CD1c-positive myeloid dendritic cell (primary cell): Measurements from ENCODE around the gene GNG7.
"Not testable (repeated sequence)": the region's sequence is repeated elsewhere in the genome, so short reads cannot be mapped to it uniquely, and the experiment has no call there.

Experiments
- DNase-seq: peaks from one replicate; pipeline ENCODE4 v3.0.0-alpha.2; 2016; ENCODE audit errors: extremely low spot score

The GNG7 gene

DNA sequence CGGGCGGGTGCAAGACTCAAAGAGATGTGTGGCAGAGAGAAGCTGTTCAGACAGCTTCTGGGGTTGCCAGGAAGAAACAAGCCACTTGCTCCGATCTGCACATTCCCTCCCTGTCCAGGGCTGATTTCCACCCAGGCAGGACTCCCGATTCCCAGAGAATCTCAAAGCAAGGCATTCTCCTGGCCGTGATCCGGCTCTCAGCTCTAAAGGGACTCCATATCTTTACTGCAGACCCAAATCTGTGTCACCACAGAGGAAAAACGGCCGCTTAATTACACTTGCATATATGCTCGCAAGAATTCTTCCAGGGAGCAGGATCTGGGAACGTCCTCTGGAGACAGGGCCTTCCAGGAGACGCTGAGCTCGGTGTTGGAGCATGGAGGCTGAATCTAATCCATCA is 25.7 kb downstream of the GNG7 start:
- no peak for DNase-seq

DNA sequence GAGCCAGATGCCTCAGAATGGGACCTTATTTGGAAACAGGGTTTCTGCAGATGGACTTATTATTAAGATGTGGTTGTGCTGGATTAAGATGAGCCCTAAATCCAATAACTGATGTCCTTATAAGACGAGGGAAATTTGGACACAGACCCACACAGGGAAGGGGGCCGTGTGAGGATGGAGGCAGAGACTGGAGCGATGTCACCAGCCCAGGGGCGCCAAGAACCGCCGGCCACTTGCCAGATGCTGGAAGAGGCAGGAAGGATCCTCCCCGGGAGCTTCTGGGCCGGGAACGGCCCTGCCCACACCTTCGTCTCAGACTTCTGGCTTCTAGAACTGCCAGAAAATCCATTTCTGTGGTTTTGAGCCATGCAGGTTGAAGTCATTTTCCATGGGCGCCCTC is 26.6 kb downstream of the GNG7 start:
- no peak for DNase-seq

DNA sequence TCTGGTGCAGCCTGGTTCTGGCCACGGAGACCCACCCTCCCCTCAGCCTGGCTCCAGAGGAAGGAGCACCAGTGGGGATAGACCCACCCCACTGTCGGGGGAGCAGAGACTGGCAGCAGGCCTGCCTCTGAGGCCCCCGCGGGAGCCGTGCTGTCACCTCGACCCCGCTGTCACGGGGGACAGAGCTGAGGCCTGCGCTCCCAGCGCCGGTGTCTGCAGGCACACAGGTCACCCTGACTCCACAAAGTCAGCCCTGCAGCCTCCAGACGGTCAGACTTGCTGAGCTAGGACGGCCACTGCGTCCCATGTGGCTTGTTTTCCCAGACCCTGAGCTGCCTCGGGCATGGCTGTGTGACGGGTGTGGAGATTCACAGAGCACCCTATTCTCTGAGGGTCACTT is 32.3 kb downstream of the GNG7 start:
- no peak for DNase-seq

DNA sequence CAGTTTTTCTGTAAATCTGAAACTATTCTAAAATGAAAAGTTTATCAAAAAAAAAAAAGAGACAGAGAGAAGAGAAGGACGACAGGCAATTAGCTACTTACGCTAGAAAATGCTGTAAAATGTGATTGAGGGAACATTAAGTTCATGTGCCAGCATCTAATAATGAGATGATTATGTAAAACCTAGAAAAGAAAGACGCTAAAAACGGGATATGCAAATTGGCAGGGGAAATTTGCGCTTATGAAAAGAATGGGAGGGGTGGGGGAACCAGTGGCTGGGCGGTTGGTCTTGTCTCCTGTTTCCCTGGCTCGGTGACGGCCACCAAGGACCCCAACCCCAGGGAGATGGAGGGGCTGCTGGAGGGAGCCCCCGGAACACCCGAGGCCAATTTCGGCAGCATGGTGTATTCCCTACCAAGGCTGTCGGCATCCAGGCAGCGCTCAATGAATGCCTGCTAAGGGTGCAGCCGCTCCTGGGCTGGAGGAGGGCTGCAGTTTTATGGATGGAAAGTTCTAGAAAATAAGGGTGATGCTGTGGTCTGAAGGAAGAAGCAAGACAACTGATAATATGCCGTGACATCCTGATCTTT is 34.2 kb downstream of the GNG7 start:
- DNase-seq: no peak

DNA sequence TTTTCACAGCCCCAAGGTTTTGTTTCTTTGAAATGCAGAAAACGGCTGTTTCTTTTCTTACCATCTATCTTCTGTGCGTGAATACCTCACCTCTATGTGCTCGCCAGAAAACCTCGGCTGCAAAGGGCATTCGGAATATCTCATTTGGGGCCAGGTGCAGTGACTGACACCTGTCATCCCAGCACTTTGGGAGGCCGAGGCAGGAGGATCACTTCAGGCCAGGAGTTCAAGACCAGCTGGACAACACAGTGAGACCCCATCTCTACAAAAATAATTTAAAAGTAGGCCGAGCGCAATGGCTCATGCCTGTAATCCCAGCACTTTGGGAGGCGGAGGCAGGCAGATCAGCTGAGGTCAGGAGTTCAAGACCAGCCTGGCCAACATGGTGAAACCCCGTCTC is 35.1 kb downstream of the GNG7 start:
- DNase-seq: not testable (repeated sequence)

DNA sequence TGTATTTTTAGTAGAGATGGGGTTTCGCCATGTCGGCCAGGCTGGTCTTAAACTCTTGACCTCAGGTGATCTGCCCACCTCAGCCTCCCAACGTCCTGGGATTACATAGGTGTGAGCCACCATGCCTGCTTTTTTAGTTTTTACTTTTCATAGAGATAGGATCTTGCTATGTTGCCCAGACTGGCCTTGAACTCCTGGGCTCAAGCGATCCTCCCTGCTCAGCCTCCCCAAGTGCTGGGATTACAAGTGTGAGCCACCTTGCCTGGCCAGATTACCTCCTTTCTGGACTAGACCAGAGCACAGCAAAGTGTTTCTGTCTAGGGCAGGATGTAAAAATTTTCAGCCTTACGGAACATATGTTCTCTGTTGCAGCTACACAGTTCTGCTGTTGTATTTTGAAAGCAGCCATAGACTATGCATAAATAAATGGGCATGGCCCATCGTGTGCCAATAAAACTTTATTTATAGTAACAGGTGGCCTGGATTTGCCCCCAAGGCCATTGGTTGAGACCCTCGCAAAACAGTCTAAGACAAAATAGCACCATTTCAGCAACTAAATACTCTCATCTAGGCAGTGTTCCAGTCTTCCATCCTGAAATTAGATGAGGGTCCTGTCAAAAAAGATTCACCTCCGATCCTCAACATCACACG is 36.0 kb downstream of the GNG7 start:
- DNase-seq: no peak

DNA sequence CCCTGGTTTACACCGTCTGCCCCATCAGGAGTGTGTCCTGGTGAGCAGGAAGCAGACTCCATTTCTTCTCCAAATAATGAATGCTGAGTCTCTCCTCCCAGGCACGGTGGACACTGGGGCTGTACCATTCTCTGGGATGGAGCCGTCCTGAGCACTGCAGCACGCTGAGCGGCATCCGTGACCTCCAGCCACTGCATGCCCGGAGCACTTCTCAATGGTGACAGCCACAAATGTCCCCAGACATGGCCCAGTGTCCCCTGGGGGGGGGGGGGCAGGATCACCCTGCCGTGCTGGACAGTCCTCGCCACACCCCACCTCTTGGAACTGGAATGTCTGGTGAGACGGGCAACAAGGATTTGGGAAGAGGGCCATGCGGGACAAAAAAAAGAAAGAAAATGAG is 37.4 kb downstream of the GNG7 start:
- no peak for DNase-seq

DNA sequence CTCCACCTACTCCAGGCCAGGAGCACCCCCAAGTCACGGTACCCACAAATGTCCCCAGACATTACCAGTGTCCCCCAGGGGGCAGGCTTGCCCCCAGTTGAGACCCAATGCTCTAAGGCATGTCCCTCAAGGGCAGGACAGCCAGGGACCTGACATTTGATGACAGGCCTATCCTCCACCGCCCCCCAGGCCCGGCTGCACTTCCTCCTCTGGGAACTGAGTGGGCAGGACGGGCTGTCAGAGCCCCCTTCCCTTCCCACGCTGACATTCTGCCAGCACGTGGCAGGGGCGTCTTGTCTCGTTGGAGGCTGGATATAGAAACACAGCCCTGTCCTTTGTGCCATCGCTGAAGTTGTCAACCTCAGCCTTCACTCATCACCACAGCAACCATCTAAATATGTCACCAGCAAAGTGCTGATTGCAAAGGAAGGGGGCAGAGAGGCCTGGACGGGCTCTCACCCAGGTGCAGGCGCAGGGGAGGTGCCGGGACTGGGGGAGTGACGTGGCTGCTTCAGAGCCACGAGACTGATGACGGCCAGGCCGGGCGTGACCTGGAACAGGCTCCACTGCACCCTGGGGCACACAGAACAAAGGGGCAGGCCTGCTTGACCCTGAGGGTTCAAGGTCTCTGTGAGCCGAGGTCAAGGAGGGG is 38.4 kb downstream of the GNG7 start:
- DNase-seq: peak; percentile 33

DNA sequence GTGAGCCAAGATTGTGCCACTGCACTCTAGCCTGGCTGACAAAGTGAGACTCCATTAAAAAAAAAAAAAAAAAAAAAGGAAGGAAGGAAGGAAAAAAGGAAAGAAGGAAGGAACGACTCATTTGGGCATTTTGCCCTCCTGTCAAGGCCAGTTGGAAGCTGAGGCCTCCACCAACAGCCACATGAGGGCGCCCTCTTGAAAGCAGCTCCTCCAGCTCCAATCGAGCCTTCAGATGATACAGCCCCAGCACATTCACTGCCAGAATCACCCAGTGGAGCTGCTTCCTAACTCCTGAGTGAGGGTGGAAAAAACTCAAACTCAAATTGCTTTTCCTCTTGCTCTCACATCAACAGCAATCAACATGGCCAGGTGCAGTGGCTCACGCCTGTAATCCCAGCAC is 40.9 kb downstream of the GNG7 start:
- DNase-seq: peak; percentile 42

DNA sequence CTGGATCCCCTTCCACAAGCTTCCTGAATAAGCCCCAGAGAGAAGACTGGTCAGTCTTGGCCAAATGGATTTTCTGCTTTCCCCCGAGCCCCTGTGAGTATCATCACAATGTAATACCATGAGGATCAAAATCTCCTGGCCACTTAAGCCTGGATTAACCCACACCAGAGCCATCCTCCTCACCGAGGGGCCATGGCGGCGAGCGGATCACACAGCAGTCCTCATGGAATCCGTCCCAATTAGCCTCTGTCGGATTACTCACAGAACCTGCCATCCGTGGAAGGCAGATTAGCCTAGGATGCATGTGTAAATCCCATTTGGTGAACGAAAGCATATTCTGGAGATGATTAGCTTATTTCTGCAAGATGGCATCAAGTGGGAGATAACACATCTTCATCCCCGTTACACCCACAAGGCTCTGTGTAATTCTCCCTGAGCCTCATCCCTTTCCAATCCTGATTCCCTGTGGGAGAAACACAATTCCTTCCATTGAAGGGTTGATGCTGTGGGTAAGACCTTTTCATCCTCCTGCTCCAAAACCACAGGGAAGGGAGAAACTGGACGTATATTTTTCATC is 42.5 kb downstream of the GNG7 start:
- no peak for DNase-seq

DNA sequence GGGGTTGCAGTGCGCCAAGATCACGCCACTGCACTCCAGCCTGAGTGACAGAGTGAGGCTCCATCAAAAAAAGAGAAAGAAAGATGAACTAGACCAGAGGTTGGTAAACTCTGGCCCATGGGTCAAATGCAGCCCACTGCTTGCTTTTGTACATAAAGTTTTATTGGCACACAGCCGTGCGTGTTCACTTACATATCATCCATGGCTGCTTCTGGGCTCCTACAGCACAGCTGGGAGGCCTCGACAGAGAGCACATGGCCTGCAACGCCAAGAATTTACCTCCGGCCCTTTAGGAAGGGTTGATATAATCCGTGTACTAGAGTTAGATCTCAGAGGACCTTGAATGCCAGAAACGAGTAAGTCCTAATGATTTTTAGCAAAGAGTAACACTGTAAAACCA is 46.0 kb downstream of the GNG7 start:
- no peak for DNase-seq

DNA sequence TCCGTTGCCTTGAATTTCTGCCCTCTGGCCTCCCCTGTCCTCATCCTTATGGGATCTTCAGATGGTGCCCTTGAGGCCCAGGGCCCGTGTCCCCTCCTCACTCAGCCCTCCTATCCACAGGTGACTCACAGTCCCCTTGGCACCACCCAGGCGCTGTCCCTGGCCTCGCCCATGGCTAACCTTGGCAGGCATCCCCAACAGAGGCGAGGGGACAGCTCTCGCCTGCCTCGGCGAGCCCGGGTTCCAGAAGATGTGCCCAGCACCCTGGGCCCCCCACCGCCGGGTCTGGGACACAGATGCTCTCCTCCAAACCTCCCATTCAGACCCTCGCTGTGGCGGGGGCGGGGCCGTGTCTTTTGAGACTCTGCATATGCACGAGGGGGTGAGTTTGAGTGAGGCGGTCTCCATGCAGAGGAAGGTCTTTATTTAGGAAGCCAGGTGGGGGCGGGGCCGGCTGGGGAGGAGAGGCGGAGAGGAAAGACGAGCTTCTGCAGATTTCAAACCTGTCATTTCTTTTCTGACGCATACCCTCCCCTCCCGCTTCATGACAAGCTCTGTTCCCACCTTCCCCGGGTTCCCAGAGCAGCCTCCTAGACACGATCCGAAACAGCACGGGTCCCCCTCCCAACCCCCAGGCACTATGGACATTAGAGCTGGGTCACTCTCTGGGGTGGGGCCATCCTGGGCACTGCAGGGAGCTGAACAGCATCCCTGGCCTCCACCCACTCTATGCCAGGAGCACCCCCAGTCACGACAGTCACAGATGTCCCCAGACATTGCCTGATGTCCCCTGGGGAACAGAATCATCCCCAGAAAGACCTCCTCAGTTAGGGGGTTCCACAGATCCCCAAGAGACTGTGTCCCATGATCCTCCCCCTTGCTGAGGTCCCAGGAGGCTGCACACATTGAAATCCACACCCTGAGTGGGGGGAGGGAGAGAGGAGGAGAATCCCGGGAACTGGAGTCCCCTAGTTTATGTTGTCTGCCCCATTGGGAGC is 48.5 kb downstream of the GNG7 start:
- no peak for DNase-seq

DNA sequence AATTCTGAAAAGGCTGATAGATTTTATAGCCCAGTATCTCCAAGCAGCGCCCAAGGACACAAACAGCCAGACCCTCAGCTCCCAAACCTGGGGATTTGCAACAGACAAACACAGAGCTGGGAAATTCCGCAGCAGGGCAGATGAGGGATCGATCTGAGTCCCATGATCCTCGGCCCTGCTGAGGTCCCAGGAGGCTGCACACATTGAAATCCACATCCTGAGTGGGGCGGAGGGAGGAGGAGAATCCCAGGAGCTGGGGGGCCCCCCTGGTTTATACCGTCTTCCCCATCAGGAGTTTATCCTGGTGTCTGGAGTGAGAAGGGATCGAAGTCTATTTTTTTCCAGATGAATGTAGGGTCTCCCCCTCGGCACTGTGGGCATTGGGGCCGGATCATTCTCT is 49.3 kb downstream of the GNG7 start:
- DNase-seq: no peak

DNA sequence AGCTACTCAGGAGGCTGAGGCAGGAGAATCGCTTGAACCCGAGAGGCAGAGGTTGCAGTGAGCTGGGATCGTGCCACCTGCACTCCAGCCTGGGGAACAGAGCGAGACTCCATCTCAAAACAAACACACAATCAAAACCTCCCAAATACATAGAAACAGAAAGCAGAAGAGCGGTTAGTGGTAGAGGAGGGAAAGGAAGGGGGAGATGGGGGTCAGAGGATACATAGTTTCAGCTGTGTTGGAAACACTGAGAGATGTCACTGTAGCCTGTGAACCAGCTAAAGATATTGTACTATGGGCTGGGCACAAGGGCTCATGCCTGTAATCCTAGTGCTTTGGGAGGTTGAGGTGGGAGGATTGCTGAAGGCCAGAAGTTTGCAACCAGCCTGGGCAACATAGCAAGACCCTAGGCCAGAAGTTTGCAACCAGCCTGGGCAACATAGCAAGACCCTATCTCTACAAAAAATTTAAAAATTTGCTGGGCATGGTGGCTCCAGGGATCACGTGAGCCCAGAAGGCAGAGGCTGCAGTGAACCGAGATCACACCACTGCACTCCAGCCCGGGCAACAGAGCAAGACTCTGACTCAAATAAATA is 49.9 kb downstream of the GNG7 start:
- DNase-seq: no peak

DNA sequence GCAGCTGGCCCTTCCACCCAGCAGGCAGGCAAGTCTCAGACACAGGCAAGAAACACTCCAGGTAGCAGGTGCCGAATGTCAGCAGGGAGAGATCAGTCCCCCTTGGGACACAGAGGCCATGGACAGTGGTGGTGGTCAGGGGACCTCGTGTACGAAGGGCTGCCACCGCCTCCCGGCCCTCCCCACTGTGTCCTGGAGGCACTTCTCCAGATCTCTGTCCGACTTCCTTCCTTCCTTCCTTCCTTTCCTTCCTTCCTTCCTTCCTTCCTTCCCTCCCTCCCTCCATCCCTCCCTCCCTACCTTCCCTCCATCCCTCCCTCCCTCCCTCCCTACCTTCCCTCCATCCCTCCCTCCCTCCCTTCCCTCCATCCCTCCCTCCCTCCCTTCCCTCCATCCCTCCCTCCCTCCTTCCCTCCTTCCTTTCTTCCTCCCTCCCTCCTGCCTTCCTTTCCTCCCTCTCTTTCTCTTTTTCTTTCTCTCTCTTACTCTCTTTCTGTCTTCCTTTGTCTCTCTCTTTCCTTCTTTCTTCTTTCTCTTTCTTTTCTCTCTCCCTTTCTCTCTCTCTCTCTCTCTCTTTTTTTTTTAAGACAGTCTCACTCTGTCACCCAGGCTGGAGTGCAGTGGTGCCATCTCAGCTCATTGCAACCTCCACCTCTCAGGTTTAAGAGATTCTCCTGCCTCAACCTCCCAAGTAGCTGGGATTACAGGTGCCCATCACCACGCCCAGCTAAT is 51.3 kb downstream of the GNG7 start:
- DNase-seq: not testable (repeated sequence)

DNA sequence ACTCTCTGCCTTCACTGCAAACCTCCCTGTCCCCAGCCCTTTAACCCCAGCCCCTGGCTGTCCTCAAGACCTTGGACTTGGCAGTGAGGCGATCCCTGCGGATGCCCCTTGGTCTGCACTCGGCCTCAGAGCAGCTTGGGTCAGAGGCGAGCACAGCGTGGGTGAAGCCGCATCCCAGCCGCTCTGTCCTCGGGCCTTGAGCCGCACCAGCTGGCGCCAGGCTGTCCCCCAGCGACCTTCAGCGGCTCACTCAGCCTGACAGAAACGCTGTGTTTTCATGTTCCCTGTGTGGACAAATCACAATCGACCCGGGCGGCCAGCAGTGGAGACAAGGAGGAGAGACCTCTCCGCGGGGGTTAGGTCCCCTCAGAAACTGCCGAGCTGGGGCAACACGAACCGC is 52.0 kb downstream of the GNG7 start:
- no peak for DNase-seq

DNA sequence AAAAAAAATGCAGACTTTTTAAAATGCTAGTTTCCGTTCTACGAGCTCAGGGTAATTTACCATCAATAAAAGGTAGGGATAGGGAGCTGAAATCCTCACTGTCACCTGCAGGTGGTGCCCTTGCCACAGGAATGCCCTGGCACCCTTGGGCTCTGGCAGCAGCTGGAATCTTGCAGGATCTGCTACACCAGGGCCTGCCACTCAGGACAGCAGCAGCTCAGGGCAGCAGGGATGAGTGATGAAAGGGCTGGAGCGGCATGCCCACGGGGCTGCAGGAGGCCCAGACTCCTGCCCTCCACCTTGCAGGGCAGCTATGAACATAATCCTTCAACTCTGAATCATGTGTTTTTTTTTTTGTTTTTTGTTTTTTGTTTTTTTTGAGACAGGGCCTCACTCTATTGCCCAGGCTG is 54.0 kb downstream of the GNG7 start:
- peak; percentile 85 for DNase-seq

DNA sequence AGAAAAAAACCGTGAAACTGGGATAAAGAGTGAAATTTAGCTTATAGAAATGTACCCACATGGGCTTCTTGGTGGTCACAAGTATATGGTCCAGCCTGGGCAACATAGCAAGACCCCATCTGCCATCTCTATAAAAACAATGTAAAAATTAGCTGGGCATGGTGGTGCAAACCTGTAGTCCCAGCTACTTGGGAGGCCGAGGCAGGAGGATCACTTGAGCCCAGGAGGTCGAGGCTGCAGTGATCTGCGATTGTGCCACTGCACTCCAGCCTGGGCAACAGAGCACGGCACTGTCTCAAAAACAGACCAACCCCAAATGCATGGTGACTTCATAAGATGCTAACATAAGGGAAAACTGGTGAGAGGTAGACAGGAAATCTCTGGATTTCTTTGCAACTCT is 54.4 kb downstream of the GNG7 start:
- DNase-seq: no peak

DNA sequence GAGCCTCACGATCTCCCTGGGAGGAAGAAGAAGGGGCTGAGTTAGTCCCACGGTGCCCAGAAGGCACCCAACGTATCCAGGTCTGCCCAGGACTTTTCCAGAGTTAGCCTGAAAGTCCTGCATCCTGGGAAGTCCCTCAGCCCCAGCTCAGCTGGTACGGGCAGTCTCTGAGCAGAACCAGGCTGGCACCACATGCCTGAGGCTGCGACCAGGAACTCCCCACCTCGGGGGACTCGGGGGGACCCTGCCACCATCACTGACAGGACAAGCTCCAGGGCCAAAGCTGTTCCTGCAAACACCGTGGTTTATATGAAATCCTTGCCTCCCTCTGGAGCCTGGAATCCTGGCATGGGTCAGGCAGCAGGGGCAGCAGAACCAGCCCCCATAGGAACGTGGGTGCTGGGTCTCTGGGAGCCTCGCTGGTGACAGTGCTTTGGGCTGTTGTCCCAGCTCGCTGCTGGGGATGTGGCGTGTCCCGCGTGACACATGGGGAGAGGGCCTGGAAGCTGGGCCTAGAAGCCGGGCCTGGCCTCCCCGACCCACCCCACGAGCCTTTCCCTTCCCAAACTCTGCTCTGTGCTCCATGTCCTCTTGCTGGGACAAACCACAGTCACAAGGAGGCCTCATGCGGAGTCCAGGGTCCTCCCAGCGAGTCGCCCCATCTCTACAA is 55.5 kb downstream of the GNG7 start:
- no peak for DNase-seq

DNA sequence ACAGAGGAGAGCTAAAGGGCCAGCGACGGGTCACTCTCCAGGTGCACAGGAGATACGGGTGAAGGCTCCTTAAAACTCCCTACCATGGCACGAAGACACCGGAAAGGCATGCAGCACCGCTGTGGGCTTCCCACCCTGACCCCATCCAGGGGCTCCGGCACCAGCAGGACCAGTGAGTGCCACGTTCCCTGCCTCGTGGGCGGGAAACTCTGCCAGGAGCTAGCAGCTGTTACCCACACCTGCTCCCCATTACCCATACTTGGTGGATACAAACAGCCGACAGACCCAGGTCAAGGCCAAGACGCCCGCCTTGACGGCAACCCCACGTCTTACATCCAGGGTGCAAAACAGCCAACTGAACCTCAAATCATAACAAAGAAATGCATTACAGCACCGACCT is 56.7 kb downstream of the GNG7 start:
- no peak for DNase-seq
